Epithelial cell of esophagus (primary cell): Measurements from ENCODE around the gene TUBA4B.

Experiments
- DNase-seq: peaks from one replicate; pipeline ENCODE4 v3.0.0; 2010; ENCODE audit warnings: low read depth
- H3K4me3 ChIP-seq: 2 replicates; pipeline ENCODE4 v1.5.1; 2011; ENCODE audit warnings: mild to moderate bottlenecking, low read length, control low read depth
- TF ChIP-seq, protein P1 (sequence below): IDR thresholded peaks from 2 replicates; pipeline ENCODE4 v1.5.1; 2011; ENCODE audit warnings: low read depth, mild to moderate bottlenecking, low read length, control low read depth, inconsistent platforms; ENCODE audit not compliant: insufficient read depth; ENCODE audit errors: missing control alignments

The TUBA4B gene

GRCh38 chr2:219207884-219208740 lies 44.9 kb upstream of the TUBA4B start:
- DNase-seq = peak; percentile 54
- TF ChIP-seq, protein P1, sequence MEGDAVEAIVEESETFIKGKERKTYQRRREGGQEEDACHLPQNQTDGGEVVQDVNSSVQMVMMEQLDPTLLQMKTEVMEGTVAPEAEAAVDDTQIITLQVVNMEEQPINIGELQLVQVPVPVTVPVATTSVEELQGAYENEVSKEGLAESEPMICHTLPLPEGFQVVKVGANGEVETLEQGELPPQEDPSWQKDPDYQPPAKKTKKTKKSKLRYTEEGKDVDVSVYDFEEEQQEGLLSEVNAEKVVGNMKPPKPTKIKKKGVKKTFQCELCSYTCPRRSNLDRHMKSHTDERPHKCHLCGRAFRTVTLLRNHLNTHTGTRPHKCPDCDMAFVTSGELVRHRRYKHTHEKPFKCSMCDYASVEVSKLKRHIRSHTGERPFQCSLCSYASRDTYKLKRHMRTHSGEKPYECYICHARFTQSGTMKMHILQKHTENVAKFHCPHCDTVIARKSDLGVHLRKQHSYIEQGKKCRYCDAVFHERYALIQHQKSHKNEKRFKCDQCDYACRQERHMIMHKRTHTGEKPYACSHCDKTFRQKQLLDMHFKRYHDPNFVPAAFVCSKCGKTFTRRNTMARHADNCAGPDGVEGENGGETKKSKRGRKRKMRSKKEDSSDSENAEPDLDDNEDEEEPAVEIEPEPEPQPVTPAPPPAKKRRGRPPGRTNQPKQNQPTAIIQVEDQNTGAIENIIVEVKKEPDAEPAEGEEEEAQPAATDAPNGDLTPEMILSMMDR = no peak

DNA sequence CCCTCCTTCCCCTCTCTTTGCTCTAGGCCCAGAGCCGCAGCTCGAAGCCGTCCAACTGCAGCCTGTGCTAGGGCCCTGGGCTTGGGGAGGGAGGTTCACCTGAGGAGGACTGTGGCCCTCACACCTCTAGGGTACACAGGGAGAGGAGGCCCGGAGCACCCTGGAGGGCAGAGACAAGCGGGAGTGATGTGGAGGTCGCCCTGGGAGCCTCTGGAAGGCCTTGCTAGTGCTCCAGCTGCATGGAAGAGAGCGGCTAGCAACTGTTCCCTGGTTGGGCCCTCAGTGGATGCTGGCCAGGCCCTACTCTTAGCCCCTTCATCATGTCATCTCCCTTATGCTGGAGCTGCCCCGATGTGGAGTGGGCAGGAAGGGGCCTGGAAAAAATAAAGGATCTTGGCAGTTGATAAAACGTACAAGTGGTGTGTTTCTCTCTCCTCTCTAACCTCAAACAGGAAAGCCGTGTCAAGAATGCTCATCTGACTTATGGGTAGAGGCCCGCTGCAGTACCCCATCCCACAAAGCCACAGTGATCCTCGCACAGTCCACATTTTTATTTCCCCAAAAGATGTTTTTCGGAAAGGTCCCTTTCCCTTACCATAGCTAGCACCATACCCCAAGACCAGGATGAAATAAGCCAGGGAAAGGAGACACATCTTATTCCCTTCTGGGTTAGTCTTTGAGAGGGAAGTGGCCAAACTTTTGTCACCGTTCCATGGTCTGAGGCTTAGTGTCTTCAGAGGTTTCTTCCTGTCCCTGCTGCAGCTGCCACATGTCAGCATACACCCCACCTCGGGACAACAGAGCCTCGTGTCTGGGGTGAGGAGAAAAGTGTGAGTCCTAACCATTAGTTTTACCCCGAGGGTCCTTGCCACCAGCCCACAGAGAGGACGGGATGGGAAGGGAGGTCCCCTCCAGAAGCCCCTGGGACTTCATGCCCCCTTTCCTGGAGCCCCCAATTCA lies 43.5 kb upstream of the TUBA4B start:
- TF ChIP-seq, protein P1 = no peak
- H3K4me3 ChIP-seq = no peak overlapping the region
- DNase-seq = no peak

More at GRCh38 chr2:219207884-219208740, 44.9 kb upstream of the TUBA4B start:
- H3K4me3 ChIP-seq = no peak overlapping the region

DNA sequence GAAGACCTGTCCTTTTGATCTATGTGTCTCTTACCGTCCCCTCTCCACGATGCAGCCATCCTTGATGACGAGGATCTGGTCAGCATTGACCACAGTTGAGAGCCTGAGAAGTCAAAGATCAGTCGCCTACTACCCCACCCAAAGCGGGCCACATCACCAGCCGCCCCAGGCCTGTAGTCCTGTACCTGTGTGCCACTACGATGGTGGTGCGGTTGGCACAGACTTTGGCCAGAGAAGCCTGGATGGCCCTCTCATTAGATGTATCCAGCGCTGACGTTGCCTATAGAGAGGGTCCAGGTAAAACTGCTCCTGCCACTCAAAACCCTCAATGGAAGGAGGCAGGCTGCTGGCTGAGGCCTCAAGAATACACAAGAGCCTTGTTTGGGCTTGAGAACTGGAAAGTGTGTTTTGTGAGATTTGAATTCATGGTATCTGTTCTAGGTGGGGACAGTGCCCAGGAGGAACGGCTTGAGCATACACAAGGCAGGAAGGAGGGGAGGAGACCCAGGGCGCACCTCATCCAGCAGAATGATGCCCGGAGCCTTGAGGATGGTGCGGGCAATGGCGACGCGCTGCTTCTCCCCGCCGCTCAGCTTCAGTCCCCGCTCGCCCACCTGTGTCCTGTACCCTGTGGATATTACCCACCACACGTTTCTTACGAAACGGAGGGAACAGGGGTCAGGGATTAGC lies 42.7 kb upstream of the TUBA4B start:
- no peak for DNase-seq
- H3K4me3 ChIP-seq = no peak overlapping the region
- TF ChIP-seq, protein P1 = no peak

DNA sequence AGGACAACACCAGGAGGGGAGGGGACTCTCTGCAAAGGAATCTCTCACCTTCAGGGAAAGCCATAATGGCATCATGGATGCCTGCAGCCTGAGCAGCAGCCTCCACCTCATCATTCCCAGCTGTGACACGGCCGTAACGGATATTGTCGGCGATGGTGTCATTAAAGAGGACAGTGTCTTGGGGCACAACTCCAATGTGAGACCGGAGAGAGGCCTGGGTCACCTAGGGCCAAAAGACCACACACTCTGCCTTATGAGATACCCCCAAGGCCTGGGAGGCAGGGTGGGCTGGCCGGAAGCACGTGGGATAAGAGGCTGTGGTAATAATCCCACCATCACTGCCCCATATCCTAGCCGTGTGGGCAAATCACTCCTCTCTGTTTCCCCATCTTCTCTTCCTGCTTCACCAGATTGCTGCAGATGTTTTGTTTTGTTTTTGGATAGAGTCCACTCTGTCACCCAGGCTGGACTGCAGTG lies 42.1 kb upstream of the TUBA4B start:
- no peak for DNase-seq
- TF ChIP-seq, protein P1 = no peak
- no peak overlapping the region for H3K4me3 ChIP-seq

- TF ChIP-seq, protein P1 = no peak
- no peak overlapping the region for H3K4me3 ChIP-seq
- DNase-seq = no peak
Measured at GRCh38 chr2:219213026-219213415, 40.0 kb upstream of the TUBA4B start.

- DNase-seq = no peak
- TF ChIP-seq, protein P1 = no peak
- H3K4me3 ChIP-seq = no peak overlapping the region
Measured at GRCh38 chr2:219213486-219214071, 39.5 kb upstream of the TUBA4B start.
